ENCODE data around the gene URM1.

- TF ChIP-seq CTCF (IDR thresholded peaks at IDR 0.05; ENCODE audit: insufficient read depth, low read length) = no peak
- no peak for TF ChIP-seq POLR2AphosphoS5 (IDR thresholded peaks at IDR 0.05; ENCODE audit: low read depth)
- TF ChIP-seq REST (IDR thresholded peaks at IDR 0.05; ENCODE audit: insufficient replicate concordance, low read depth) = no peak
- no peak for TF ChIP-seq SPI1 (IDR thresholded peaks at IDR 0.05; ENCODE audit: borderline replicate concordance, low read depth)
- no peak for TF ChIP-seq GABPA (IDR thresholded peaks at IDR 0.05; ENCODE audit: low read depth)
Observed at GRCh38 chr9:128335161-128335560, 36.0 kb upstream of the URM1 start.

Data from HL-60 (cell line).